Esophagus muscularis mucosa (tissue), 4 donors: ENCODE measurements around the gene CBX6.

Source experiments
- EP300 ChIP-seq: sonication (generic); formaldehyde crosslinking; IDR thresholded peaks from one replicate; pipeline ENCODE4 v1.6.1; 2017; ENCODE audit warnings: antibody characterized with exemption
- POLR2A ChIP-seq: fragments of 450-650 bp; IDR thresholded peaks from one replicate; pipeline ENCODE4 v1.6.1; 2017; ENCODE audit warnings: antibody characterized with exemption, moderate library complexity, mild to moderate bottlenecking, low read depth
- POLR2AphosphoS5 ChIP-seq, 2 donors: sonication (generic); formaldehyde crosslinking; IDR thresholded peaks; one replicate each; pipeline ENCODE4 v1.6.1; 2017; ENCODE audit warnings: antibody characterized with exemption in 2 of 2
- TF ChIP-seq, protein P1 (sequence below), 3 experiments: fragments of 200-600 bp in 2 of 3; fragments of 450-650 bp in 1 of 3; sonication (generic) in 2 of 3; IDR thresholded peaks; one replicate each; pipeline ENCODE4 v1.5.1; 2017 to 2019; ENCODE audit warnings: antibody characterized with exemption in 3 of 3, mild to moderate bottlenecking in 2 of 3, moderate library complexity in 1 of 3

DNA sequence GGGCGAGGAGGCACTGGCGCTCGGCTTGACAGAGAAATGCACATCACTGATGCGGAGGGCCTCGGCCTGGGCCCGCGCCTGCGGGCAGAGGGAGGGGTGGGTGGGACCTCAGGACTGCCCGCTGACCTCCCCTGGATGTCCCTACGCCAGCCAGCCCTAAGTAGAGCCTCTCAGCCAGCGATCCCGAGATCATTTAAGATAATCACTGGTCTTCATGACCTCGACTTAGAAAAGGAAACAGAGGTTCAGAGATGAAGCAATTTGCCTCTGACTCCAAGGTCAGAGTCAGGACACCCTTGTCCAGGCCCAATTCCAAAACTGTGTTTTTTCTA is 4.9 kb downstream of the CBX6 start:
- TF ChIP-seq POLR2A (no peak), POLR2AphosphoS5 (IDR thresholded peaks at IDR 0.05) (no peak), EP300 (no peak)
- TF ChIP-seq, protein P1, sequence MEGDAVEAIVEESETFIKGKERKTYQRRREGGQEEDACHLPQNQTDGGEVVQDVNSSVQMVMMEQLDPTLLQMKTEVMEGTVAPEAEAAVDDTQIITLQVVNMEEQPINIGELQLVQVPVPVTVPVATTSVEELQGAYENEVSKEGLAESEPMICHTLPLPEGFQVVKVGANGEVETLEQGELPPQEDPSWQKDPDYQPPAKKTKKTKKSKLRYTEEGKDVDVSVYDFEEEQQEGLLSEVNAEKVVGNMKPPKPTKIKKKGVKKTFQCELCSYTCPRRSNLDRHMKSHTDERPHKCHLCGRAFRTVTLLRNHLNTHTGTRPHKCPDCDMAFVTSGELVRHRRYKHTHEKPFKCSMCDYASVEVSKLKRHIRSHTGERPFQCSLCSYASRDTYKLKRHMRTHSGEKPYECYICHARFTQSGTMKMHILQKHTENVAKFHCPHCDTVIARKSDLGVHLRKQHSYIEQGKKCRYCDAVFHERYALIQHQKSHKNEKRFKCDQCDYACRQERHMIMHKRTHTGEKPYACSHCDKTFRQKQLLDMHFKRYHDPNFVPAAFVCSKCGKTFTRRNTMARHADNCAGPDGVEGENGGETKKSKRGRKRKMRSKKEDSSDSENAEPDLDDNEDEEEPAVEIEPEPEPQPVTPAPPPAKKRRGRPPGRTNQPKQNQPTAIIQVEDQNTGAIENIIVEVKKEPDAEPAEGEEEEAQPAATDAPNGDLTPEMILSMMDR (IDR thresholded peaks at IDR 0.05): no peak
